ENCODE measurements around the gene EIF2S3B.

EIF2S3B gene

GRCh38 chr12:10554228-10554755 lies 48.6 kb downstream of the EIF2S3B start:
- DNase-seq (ENCODE audit: low read depth), result peak; percentile 11
- no peak for TF ChIP-seq CTCF (conservative IDR thresholded peaks at IDR 0.05; ENCODE audit: low read depth, low read length)
- H3K4me3 ChIP-seq (ENCODE audit: low read depth, low read length), result no peak overlapping the region

- no peak overlapping the region for H3K4me3 ChIP-seq (ENCODE audit: low read depth, low read length)
- no peak for DNase-seq (ENCODE audit: low read depth)
- TF ChIP-seq CTCF (conservative IDR thresholded peaks at IDR 0.05; ENCODE audit: low read depth, low read length), result no peak
Measured at GRCh38 chr12:10554756-10555481, 49.2 kb downstream of the EIF2S3B start.

- DNase-seq (ENCODE audit: low read depth), result no peak
- no peak for TF ChIP-seq CTCF (conservative IDR thresholded peaks at IDR 0.05; ENCODE audit: low read depth, low read length)
Measured at GRCh38 chr12:10557329-10557728, 51.6 kb downstream of the EIF2S3B start.

GRCh38 chr12:10557766-10558165 lies 52.1 kb downstream of the EIF2S3B start:
- H3K4me3 ChIP-seq (ENCODE audit: low read depth, low read length), result no peak overlapping the region
- TF ChIP-seq CTCF (conservative IDR thresholded peaks at IDR 0.05; ENCODE audit: low read depth, low read length), result no peak
- no peak for DNase-seq (ENCODE audit: low read depth)

More at GRCh38 chr12:10557329-10557728, 51.6 kb downstream of the EIF2S3B start:
- no peak overlapping the region for H3K4me3 ChIP-seq (ENCODE audit: low read depth, low read length)

Measured in choroid plexus epithelial cell (primary cell).